Natural killer cell (primary cell): ENCODE measurements around the gene CCDC88B. TPM values are rescaled to one million over a fixed set of nuclear protein-coding genes. Genes with fewer than 3 reads are reported as not detected.

Source experiments
- ATAC-seq, 3 donors: fragments of 150-1000 bp in 2 of 3; fragments of 200-7000 bp in 1 of 3; cut with Tn5 transposase; 1 replicate in 1 of 3; 2 replicates in 2 of 3; pipeline ENCODE4 v1.10.0; 2021; ENCODE audit warnings: mild to moderate bottlenecking in 2 of 3, moderate library complexity in 2 of 3
- DNase-seq, 2 donors: peaks; one replicate each; pipeline versions ENCODE4 v3.0.0 to v3.0.0-alpha.2; 2013 to 2021; ENCODE audit warnings: mixed read lengths in 1 of 2
- H3K27ac ChIP-seq: one replicate; pipeline ENCODE4 v1.5.1; 2013; ENCODE audit warnings: mild to moderate bottlenecking, low read length
- H3K27me3 ChIP-seq: one replicate; pipeline ENCODE4 v1.6.1; 2013; ENCODE audit warnings: low read length; ENCODE audit not compliant: control insufficient read depth, insufficient read depth
- H3K36me3 ChIP-seq: one replicate; pipeline ENCODE4 v1.6.1; 2013; ENCODE audit warnings: low read length; ENCODE audit not compliant: control insufficient read depth, insufficient read depth
- H3K4me1 ChIP-seq: one replicate; pipeline ENCODE4 v1.6.1; 2013; ENCODE audit warnings: low read length; ENCODE audit not compliant: control insufficient read depth, insufficient read depth
- H3K4me3 ChIP-seq: one replicate; pipeline ENCODE4 v1.5.1; 2013; ENCODE audit warnings: low read length
- H3K9me3 ChIP-seq: one replicate; pipeline ENCODE4 v1.6.1; 2013; ENCODE audit warnings: low read length; ENCODE audit not compliant: control insufficient read depth, insufficient read depth
- H3K27ac Mint-ChIP-seq, 2 donors: one replicate each; pipeline ENCODE4 v1.8.0; 2022; ENCODE audit warnings: mild to moderate bottlenecking in 2 of 2, mixed read lengths in 2 of 2, moderate library complexity in 1 of 2
- H3K27me3 Mint-ChIP-seq, 2 donors: one replicate each; pipeline ENCODE4 v1.8.0; 2022; ENCODE audit warnings: low read depth in 2 of 2, mixed read lengths in 2 of 2
- H3K36me3 Mint-ChIP-seq: one replicate; pipeline ENCODE4 v1.8.0; 2022; ENCODE audit warnings: mixed read lengths
- H3K4me1 Mint-ChIP-seq, 2 donors: one replicate each; pipeline ENCODE4 v1.8.0; 2022; ENCODE audit warnings: mixed read lengths in 2 of 2
- H3K4me3 Mint-ChIP-seq: one replicate; pipeline ENCODE4 v1.8.0; 2022; ENCODE audit warnings: mild to moderate bottlenecking, moderate library complexity, mixed read lengths
- H3K9me3 Mint-ChIP-seq, 2 donors: one replicate each; pipeline ENCODE4 v1.8.0; 2022; ENCODE audit warnings: mixed read lengths in 2 of 2
- CTCF ChIP-seq: fragments of 200-600 bp; IDR thresholded peaks from one replicate; pipeline ENCODE4 v1.8.0; 2022; ENCODE audit warnings: antibody characterized with exemption
- WGBS: methylation state at CpG from one replicate; pipeline ENCODE4 v1.1.7; 2013; ENCODE audit warnings: missing lambda C conversion rate; ENCODE audit not compliant: insufficient coverage; 5-methylcytosine and 5-hydroxymethylcytosine counted together
- intact Hi-C: fragments of 100-400 bp; cut with micrococcal nuclease; formaldehyde crosslinking; loops from one replicate; pipeline ENCODE4 v1.14.2; 2022
- total RNA-seq, 4 donors: library from RNA; stranded (reverse); fragments of 120-200 nt in 1 of 4; gene quantifications; one replicate each; pipeline versions ENCODE4 v1.2.3 to v1.2.4, GENCODE V29; 2013 to 2022

The CCDC88B gene
- total RNA-seq, 3 donors from 2014 or later (not counting 1 experiment from before 2014, with no cell fraction given), result 262 to 276 (median 272) TPM

DNA sequence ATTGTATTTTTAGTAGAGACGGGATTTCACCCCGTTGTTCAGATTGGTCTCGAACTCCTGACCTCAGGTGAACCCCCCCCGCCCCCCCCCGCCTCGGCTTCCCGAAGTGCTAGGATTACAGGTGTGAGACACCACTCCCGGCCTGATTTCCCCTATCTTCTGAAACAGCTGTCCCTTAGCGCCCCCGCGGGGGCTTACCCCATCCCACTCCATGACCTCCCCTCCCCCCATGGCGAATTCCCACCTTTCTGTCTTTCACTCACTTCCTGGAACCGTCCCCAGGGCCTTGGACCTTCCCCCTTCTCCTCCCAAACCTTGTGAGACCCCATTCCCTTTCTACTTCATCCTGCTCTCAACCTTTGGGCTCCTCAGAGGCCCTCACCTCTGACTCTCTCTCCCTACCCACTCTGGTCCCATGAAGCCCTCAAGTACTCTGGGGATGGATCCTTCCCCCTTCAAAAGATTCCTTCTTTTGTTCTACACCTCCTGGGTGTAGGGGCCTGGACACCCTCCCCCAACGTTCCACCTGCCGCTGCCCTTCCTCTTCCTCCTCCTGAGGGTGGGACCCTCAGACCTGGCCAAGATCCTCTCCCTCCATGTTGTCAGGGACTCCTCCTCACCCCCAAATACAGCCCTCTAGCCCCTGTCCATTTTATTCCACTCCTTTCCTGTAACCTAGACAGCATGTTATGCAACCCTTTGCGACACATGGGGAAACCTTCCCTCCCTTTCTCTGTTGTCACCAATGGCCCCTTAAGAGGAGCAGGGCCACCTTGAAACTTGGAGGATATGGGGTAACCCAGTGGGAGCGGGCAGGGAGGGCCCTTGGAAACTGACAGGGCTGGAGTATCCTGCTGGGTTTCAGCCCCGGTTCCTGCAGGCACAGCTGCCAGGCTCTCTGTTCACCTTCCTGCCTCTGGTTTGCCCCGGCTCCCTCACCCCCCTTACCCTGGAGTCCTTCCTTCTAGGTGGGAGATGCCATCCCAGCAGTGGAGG, 20.9 kb upstream of the CCDC88B start:
- 29% methylated on average over 15 of the region's 19 CpGs for WGBS
- H3K4me3 ChIP-seq, result peak overlapping the region; percentile 91
- peaks cover 30% of the 10 kb centered on the region for H3K36me3 ChIP-seq
- no peaks in the 10 kb centered on the region for H3K9me3 ChIP-seq
- peak overlapping the region; percentile 86 for H3K27ac ChIP-seq
- intact Hi-C loops, result loop anchor here (1.0 to 5.0 kb wide), 2 partner anchors 12 to 132 kb away; partner anchors contain the start of gene STIP1
- no peaks in the 10 kb centered on the region for H3K27me3 ChIP-seq
- peaks cover 30% of the 10 kb centered on the region for H3K4me1 ChIP-seq
- peaks cover 46 to 51% of the 10 kb centered on the region in 2 donors for H3K4me1 Mint-ChIP-seq
- H3K27ac Mint-ChIP-seq, result peak overlapping the region; percentile 88 to 99
- H3K36me3 Mint-ChIP-seq, result no peaks in the 10 kb centered on the region
- no peaks in the 10 kb centered on the region for H3K9me3 Mint-ChIP-seq
- ATAC-seq (no peak), DNase-seq (no peak)
- no peak for TF ChIP-seq CTCF
- H3K27me3 Mint-ChIP-seq, result no peaks in the 10 kb centered on the region
- H3K4me3 Mint-ChIP-seq, result peak overlapping the region; percentile 97

DNA sequence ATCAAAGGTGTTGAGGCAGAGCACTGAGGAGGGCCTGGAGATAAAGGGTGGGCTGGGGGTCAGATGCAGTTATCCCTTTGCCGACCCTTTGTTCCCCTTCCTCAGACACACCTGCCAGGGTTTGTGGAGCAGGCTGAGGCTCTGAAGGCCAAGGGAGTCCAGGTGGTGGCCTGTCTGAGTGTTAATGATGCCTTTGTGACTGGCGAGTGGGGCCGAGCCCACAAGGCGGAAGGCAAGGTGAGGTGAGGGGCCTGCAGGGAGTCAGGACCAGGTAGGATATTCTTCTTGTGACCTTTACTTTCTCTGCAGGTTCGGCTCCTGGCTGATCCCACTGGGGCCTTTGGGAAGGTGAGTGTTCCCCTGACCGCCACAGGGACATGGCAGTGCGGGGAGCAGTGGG, 19.4 kb upstream of the CCDC88B start:
- intact Hi-C loops, result no loop called here

GRCh38 chr11:64321026-64321425, 19.0 kb upstream of the CCDC88B start:
- H3K9me3 Mint-ChIP-seq, result no peaks in the 10 kb centered on the region
- peak overlapping the region; percentile 26 to 99 for H3K27ac Mint-ChIP-seq
- Histone ChIP-seq H3K4me1 (peaks cover 30% of the 10 kb centered on the region), H3K4me3 (no peak overlapping the region), H3K27ac (no peak overlapping the region), H3K36me3 (peaks cover 16% of the 10 kb centered on the region), H3K9me3 (no peaks in the 10 kb centered on the region), H3K27me3 (no peaks in the 10 kb centered on the region)
- 93% methylated on average over 5 of the region's 5 CpGs for WGBS
- no peaks in the 10 kb centered on the region for H3K27me3 Mint-ChIP-seq
- H3K4me3 Mint-ChIP-seq, result no peak overlapping the region
- no peak for TF ChIP-seq CTCF
- H3K36me3 Mint-ChIP-seq, result no peaks in the 10 kb centered on the region
- intact Hi-C loops, result no loop called here
- DNase-seq (no peak), ATAC-seq (no peak)
- peaks cover 46 to 51% of the 10 kb centered on the region in 2 donors for H3K4me1 Mint-ChIP-seq

More for the DNA sequence above, 19.4 kb upstream of the CCDC88B start:
- no peaks in the 10 kb centered on the region for H3K9me3 Mint-ChIP-seq
- DNase-seq, result no peak
- Histone ChIP-seq H3K27ac (no peak overlapping the region), H3K4me3 (no peak overlapping the region), H3K27me3 (no peaks in the 10 kb centered on the region), H3K4me1 (peaks cover 30% of the 10 kb centered on the region), H3K9me3 (no peaks in the 10 kb centered on the region), H3K36me3 (peaks cover 17% of the 10 kb centered on the region)
- H3K27me3 Mint-ChIP-seq, result no peaks in the 10 kb centered on the region
- no peaks in the 10 kb centered on the region for H3K36me3 Mint-ChIP-seq
- no peak for TF ChIP-seq CTCF
- 100% methylated on average over 7 of the region's 7 CpGs for WGBS
- peak overlapping the region; percentile 28 for H3K4me3 Mint-ChIP-seq
- peaks cover 46 to 51% of the 10 kb centered on the region in 2 donors for H3K4me1 Mint-ChIP-seq
- no peak for ATAC-seq
- peak overlapping the region; percentile 26 to 99 for H3K27ac Mint-ChIP-seq
